HCT116 (cell line): Measurements from ENCODE around the gene EIF4E2. TPM values are rescaled to one million over a fixed set of nuclear protein-coding genes. Genes with fewer than 3 reads are reported as not detected.

Experiments
- ATAC-seq: fragments of 200-7000 bp; cut with Tn5 transposase; 2 replicates; pipeline ENCODE4 v1.9.1; 2020; ENCODE audit warnings: mild to moderate bottlenecking, moderate library complexity
- BruUV-seq: library from RNA; stranded (reverse); fragments of 400-500 nt; replicated peaks from 2 replicates; lab custom pipeline; 2021; lab: Mats Ljungman, UMichigan
- CTCF ChIA-PET: fragments of 300-600 bp; sonication (Branson Sonifier 250); formaldehyde crosslinking; loops from one replicate; lab custom pipeline; 2021; ENCODE audit warnings: antibody characterized with exemption; lab: Charles Lee
- POLR2A ChIA-PET: fragments of 300-600, 350-600 bp; sonication (Branson Sonifier 250); formaldehyde crosslinking; loops from one replicate; lab custom pipeline; 2021; ENCODE audit warnings: antibody characterized with exemption; lab: Charles Lee
- RAD21 ChIA-PET, 2 experiments: fragments of 300-600 bp; sonication (Branson Sonifier 250); formaldehyde crosslinking; loops; one replicate each; lab custom pipeline; 2023; ENCODE audit warnings: low total read pairs in 2 of 2; ENCODE audit not compliant: uncharacterized antibody in 2 of 2, unreplicated experiment in 2 of 2, low non-redundant PET in 1 of 2; lab: Charles Lee
- DNase-seq: peaks from one replicate; pipeline ENCODE4 v3.0.0-alpha.2; 2010; ENCODE audit warnings: low read depth, low spot score
- H2AFZ ChIP-seq: fragments of 200-600 bp; shearing (Covaris generic), sonication (generic); 2 replicates; pipeline ENCODE4 v1.6.1; 2017; ENCODE audit warnings: low read depth, mixed run types, mixed read lengths, antibody characterized with exemption, low read length; ENCODE audit not compliant: poor library complexity, severe bottlenecking
- H3K27ac ChIP-seq: 2 replicates; pipeline ENCODE4 v1.5.1; 2012; ENCODE audit warnings: low read depth, low read length
- H3K27me3 ChIP-seq: fragments of 200-600 bp; sonication (generic); 2 replicates; pipeline ENCODE4 v1.6.1; 2016; ENCODE audit warnings: mixed run types, low read length, mixed read lengths; ENCODE audit not compliant: insufficient read depth
- H3K36me3 ChIP-seq, 2 experiments: fragments of 200-500 bp in 1 of 2; fragments of 200-600 bp in 1 of 2; sonication (Bioruptor generic) in 1 of 2; sonication (generic) in 1 of 2; 2 replicates each; pipeline versions ENCODE4 v1.5.1 to v1.6.1; 2014 to 2016; ENCODE audit warnings: low read length in 2 of 2, inconsistent platforms in 1 of 2, mixed read lengths in 1 of 2, mixed run types in 1 of 2; ENCODE audit not compliant: insufficient read depth in 2 of 2, control insufficient read depth in 1 of 2
- H3K4me1 ChIP-seq, 2 experiments: fragments of 200-600 bp in 1 of 2; sonication (generic) in 1 of 2; 2 replicates each; pipeline versions ENCODE4 v1.5.1 to v1.6.1; 2012 to 2017; ENCODE audit warnings: low read length in 2 of 2, inconsistent platforms in 1 of 2, mild to moderate bottlenecking in 1 of 2, mixed read lengths in 1 of 2, mixed run types in 1 of 2, moderate library complexity in 1 of 2; ENCODE audit not compliant: insufficient read depth in 2 of 2, control insufficient read depth in 1 of 2
- H3K4me2 ChIP-seq: fragments of 200-600 bp; sonication (generic); 2 replicates; pipeline ENCODE4 v1.6.1; 2017; ENCODE audit warnings: mixed run types, low read length, mixed read lengths
- H3K4me3 ChIP-seq, 2 experiments: fragments of 200-600 bp in 1 of 2; sonication (generic) in 1 of 2; replicated peaks in 1 of 2; 2 replicates each; pipeline ENCODE4 v1.5.1; 2011 to 2016; ENCODE audit warnings: low read length in 2 of 2, control low read depth in 1 of 2, low read depth in 1 of 2, mild to moderate bottlenecking in 1 of 2, mixed read lengths in 1 of 2, mixed run types in 1 of 2
- H3K79me2 ChIP-seq: fragments of 200-600 bp; sonication (generic); 2 replicates; pipeline ENCODE4 v1.6.1; 2017; ENCODE audit warnings: mild to moderate bottlenecking, mixed run types, low read length, moderate library complexity, mixed read lengths; ENCODE audit not compliant: insufficient read depth
- H3K9ac ChIP-seq: fragments of 200-600 bp; sonication (generic); 2 replicates; pipeline ENCODE4 v1.6.1; 2016; ENCODE audit warnings: low read length, mixed read lengths
- H3K9me2 ChIP-seq: fragments of 200-600 bp; sonication (generic), shearing (Covaris generic); 2 replicates; pipeline ENCODE4 v1.6.1; 2017; ENCODE audit warnings: mixed run types, mild to moderate bottlenecking, moderate library complexity; ENCODE audit not compliant: insufficient read depth
- H3K9me3 ChIP-seq, 2 experiments: fragments of 200-500 bp in 1 of 2; fragments of 200-600 bp in 1 of 2; sonication (Bioruptor generic) in 1 of 2; sonication (generic) in 1 of 2; 2 replicates each; pipeline ENCODE4 v1.6.1; 2014 to 2017; ENCODE audit warnings: low read length in 2 of 2, mixed read lengths in 2 of 2, inconsistent platforms in 1 of 2, low read depth in 1 of 2, mild to moderate bottlenecking in 1 of 2, mixed run types in 1 of 2, moderate library complexity in 1 of 2; ENCODE audit not compliant: control insufficient read depth in 1 of 2, insufficient read depth in 1 of 2
- H4K20me1 ChIP-seq: fragments of 200-600 bp; sonication (generic), shearing (Covaris generic); 2 replicates; pipeline ENCODE4 v1.6.1; 2017; ENCODE audit warnings: mixed run types, mild to moderate bottlenecking, moderate library complexity; ENCODE audit not compliant: insufficient read depth
- ATF3 ChIP-seq: IDR thresholded peaks from 2 replicates; pipeline ENCODE4 v1.6.1; 2012
- CBX3 ChIP-seq: IDR thresholded peaks from 2 replicates; pipeline ENCODE4 v1.6.1; 2012; ENCODE audit warnings: low read depth
- EZH2phosphoT487 ChIP-seq: fragments of 200-600 bp; IDR thresholded peaks from 2 replicates; pipeline ENCODE4 v1.6.1; 2018; ENCODE audit warnings: antibody characterized with exemption, borderline replicate concordance
- MAX ChIP-seq: IDR thresholded peaks from 2 replicates; pipeline ENCODE4 v1.6.1; 2012
- POLR2A ChIP-seq: IDR thresholded peaks from 2 replicates; pipeline ENCODE4 v1.7.0; 2011; ENCODE audit warnings: borderline replicate concordance; ENCODE audit not compliant: insufficient read depth, insufficient read length; ENCODE audit errors: extremely low read depth
- POLR2AphosphoS5 ChIP-seq: IDR thresholded peaks from 2 replicates; pipeline ENCODE4 v1.6.1; 2011; ENCODE audit warnings: mild to moderate bottlenecking, low read depth, low read length, moderate library complexity
- REST ChIP-seq: IDR thresholded peaks from 2 replicates; pipeline ENCODE4 v1.6.1; 2012; ENCODE audit warnings: low read depth
- ZBTB33 ChIP-seq: IDR thresholded peaks from 2 replicates; pipeline ENCODE4 v1.6.1; 2011; ENCODE audit warnings: mild to moderate bottlenecking, low read length, moderate library complexity; ENCODE audit not compliant: insufficient replicate concordance; ENCODE audit errors: extremely low read depth
- ZFX ChIP-seq: fragments of 450-650 bp; IDR thresholded peaks from 2 replicates; pipeline ENCODE4 v1.6.1; 2017
- intact Hi-C: fragments of 100-400 bp; cut with micrococcal nuclease; formaldehyde crosslinking; loops from 2 replicates; pipeline ENCODE4 v1.10.0; 2022
- total RNA-seq: library from RNA; stranded (reverse); gene quantifications from one replicate; pipeline ENCODE4 v1.2.1, GENCODE V29; 2021; ENCODE audit not compliant: unreplicated experiment

The EIF4E2 gene
- total RNA-seq, 1 experiment from 2014 or later = 58.6 TPM

- ChIA-PET POLR2A (no interaction called here), CTCF (no interaction called here), RAD21 (no interaction called here)
- intact Hi-C loops = no loop called here
- H3K4me3 ChIP-seq = no peak overlapping the region
- DNase-seq (no peak), ATAC-seq (no peak)
- H3K4me2 ChIP-seq = no peak overlapping the region
- H3K9me3 ChIP-seq = no peaks in the 10 kb centered on the region
- H2AFZ ChIP-seq = no peak overlapping the region
- no peaks in the 10 kb centered on the region for H3K79me2 ChIP-seq
- no peaks in the 10 kb centered on the region for H3K27me3 ChIP-seq
- no TSS peak for BruUV-seq
- no peak overlapping the region for H3K27ac ChIP-seq
- H3K9me2 ChIP-seq = no peaks in the 10 kb centered on the region
- H3K9ac ChIP-seq = no peak overlapping the region
- H3K36me3 ChIP-seq = no peaks in the 10 kb centered on the region
- no peaks in the 10 kb centered on the region for H4K20me1 ChIP-seq
- H3K4me1 ChIP-seq = no peaks in the 10 kb centered on the region; a peak in 1 of 4 replicates
- TF ChIP-seq POLR2A (no peak), MAX (no peak), ZFX (no peak)
Measured at GRCh38 chr2:232518844-232519243, 31.6 kb upstream of the EIF4E2 start.

- H4K20me1 ChIP-seq = no peaks in the 10 kb centered on the region
- H3K79me2 ChIP-seq = no peaks in the 10 kb centered on the region
- H3K4me1 ChIP-seq = peaks cover 0 to 6% of the 10 kb centered on the region in 2 experiments; a peak in 1 of 4 replicates
- H3K36me3 ChIP-seq = no peaks in the 10 kb centered on the region
- H3K9ac ChIP-seq = no peak within 1 kb of the TSS
- H3K27me3 ChIP-seq = no peaks in the 10 kb centered on the region
- RAD21 ChIA-PET = interaction anchor here in 1 of 2 experiments (1.1 kb wide), 1 partner anchor 73 kb away, joined by 3 read pairs; no protein-coding TSS in a partner anchor
- H3K9me2 ChIP-seq = no peaks in the 10 kb centered on the region
- no peak for TF ChIP-seq ZFX
- TF ChIP-seq POLR2A = no peak
- TF ChIP-seq REST = no peak
- no peak for TF ChIP-seq ATF3
- TF ChIP-seq MAX = no peak
- no peak for TF ChIP-seq POLR2AphosphoS5
- TF ChIP-seq CBX3 = no peak
- TF ChIP-seq EZH2phosphoT487 = no peak
- no peak for TF ChIP-seq ZBTB33
- TF ChIP-seq, all 23 proteins: peak for 0
- Histone ChIP-seq H3K9me3 (no peaks in the 10 kb centered on the region), H2AFZ (no peak within 1 kb of the TSS), H3K4me2 (no peak within 1 kb of the TSS), H3K27ac (no peak within 1 kb of the TSS), H3K4me3 (no peak within 1 kb of the TSS)
- intact Hi-C loops = loop anchor here (10.0 kb wide), 1 partner anchor 175 kb away; no protein-coding TSS in a partner anchor
- ChIA-PET POLR2A (no interaction called here), CTCF (interaction anchor here (1.0 kb wide), 1 partner anchor 73 kb away, joined by 3 read pairs; no protein-coding TSS in a partner anchor)
- BruUV-seq = no TSS peak
- DNase-seq (no peak), ATAC-seq (no peak)
Measured at GRCh38 chr2:232519581-232520438, 30.7 kb upstream of the EIF4E2 start, which contains the start of gene PRSS56. TSS of gene PRSS56 (plus strand) at chr2:232520388. CDS start at chr2:232520599, 211 bp downstream.
